ENCODE measurements around the gene MFSD6.

- TF ChIP-seq CTCF (IDR thresholded peaks at IDR 0.05) (no peak), POLR2A (IDR thresholded peaks at IDR 0.05) (no peak)
These were observed 5.1 kb upstream of the MFSD6 start for GRCh38 chr2:190402986-190403603.

All from Peyer's patch (tissue), 4 donors.